ENCODE results near the gene KCNMB1.

KCNMB1 gene

DNA sequence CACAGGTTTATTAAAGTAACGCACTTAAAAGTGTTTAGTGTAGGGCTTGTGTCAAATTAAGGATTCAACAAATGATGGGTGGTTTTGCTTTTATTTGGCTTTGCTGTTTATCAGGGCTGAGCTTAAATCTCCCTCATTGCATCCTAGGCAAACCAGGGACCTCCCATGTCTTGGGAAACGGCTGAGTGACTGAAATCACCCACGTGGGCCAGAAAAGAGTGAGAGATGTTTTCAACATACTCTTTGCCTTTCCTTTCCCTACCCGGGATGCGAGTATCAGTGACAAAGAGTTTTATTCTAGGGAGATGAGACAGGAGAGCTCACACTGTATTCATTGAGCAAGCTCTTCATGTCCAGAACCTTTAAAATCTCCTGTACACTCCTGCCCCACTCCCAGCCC is 23.3 kb downstream of the KCNMB1 start:
- Histone ChIP-seq H3K9me3 (ENCODE audit: control insufficient read depth, insufficient read depth, low read length) (no peaks in the 10 kb centered on the region), H3F3A (ENCODE audit: control insufficient read depth, insufficient read depth) (no peaks in the 10 kb centered on the region), H3K9me2 (replicated peaks; ENCODE audit: control insufficient read depth, low read length) (no peaks in the 10 kb centered on the region), H3K27me3 (ENCODE audit: control insufficient read depth, low read length) (no peaks in the 10 kb centered on the region; the same call in 1 of the 2 replicates), H3K79me2 (ENCODE audit: control insufficient read depth, low read length) (no peaks in the 10 kb centered on the region), H3K4me2 (ENCODE audit: low read length) (no peak overlapping the region), H3K4me1 (ENCODE audit: control insufficient read depth, low read length) (no peaks in the 10 kb centered on the region), H3K36me3 (ENCODE audit: control insufficient read depth, low read length) (no peaks in the 10 kb centered on the region), H3K4me3 (ENCODE audit: low read length) (no peak overlapping the region), H4K20me1 (ENCODE audit: control insufficient read depth, insufficient read depth, low read depth, low read length) (no peaks in the 10 kb centered on the region), H3K27ac (ENCODE audit: low read depth, low read length) (no peak overlapping the region)
- TF ChIP-seq EZH2phosphoT487 (IDR thresholded peaks at IDR 0.05; ENCODE audit: borderline replicate concordance, low read length) (no peak), CTCF (IDR thresholded peaks at IDR 0.05; ENCODE audit: low read depth, low read length, poor library complexity, severe bottlenecking) (no peak)

DNA sequence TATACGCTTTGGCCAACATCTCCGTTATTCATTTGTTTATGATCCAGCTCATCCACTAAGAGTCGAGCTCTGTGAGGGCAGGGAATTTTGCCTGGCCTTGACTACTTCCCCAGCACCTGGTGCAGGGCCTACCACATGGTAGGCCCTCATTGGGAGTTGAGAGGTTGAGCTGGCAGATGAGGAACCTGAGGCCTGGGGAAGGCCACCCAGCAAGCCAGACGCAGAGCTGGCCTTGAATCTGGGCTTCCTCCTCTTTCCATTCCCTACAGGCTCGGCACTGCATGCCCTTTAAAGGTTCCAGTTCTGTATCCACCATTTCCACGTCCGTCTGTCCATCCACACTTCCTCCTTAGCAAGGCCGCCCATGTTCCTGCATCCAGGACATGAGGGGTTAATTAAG is 24.2 kb downstream of the KCNMB1 start:
- Histone ChIP-seq H3K4me3 (ENCODE audit: low read length) (no peak overlapping the region), H3K36me3 (ENCODE audit: control insufficient read depth, low read length) (no peaks in the 10 kb centered on the region), H3K79me2 (ENCODE audit: control insufficient read depth, low read length) (no peaks in the 10 kb centered on the region), H4K20me1 (ENCODE audit: control insufficient read depth, insufficient read depth, low read depth, low read length) (no peaks in the 10 kb centered on the region), H3F3A (ENCODE audit: control insufficient read depth, insufficient read depth) (no peaks in the 10 kb centered on the region), H3K9me3 (ENCODE audit: control insufficient read depth, insufficient read depth, low read length) (no peaks in the 10 kb centered on the region), H3K4me2 (ENCODE audit: low read length) (no peak overlapping the region), H3K4me1 (ENCODE audit: control insufficient read depth, low read length) (no peaks in the 10 kb centered on the region), H3K9me2 (replicated peaks; ENCODE audit: control insufficient read depth, low read length) (no peaks in the 10 kb centered on the region), H3K27me3 (ENCODE audit: control insufficient read depth, low read length) (no peaks in the 10 kb centered on the region; the same call in 1 of the 2 replicates), H3K27ac (ENCODE audit: low read depth, low read length) (no peak overlapping the region)
- TF ChIP-seq EZH2phosphoT487 (IDR thresholded peaks at IDR 0.05; ENCODE audit: borderline replicate concordance, low read length), result no peak
- no peak for TF ChIP-seq CTCF (IDR thresholded peaks at IDR 0.05; ENCODE audit: low read depth, low read length, poor library complexity, severe bottlenecking)

DNA sequence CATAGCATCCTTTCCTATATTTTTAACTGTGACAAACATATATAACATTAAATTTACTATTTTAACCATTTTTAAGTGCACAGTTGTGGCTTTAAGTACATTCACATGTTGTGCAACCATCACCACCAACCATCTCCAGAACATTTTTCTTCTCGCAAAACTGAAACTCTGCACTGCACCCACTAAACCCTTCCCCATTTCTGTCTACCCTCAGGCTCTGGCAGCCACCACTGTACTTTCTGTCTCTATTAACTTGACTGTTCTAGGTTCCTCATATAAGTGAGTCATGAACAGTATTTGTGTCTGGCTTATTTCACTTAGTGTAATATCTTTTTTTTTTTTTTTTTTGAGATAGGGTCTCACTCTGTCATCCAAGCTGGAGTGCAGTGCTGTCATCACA is 25.5 kb downstream of the KCNMB1 start:
- no peaks in the 10 kb centered on the region for H3K9me3 ChIP-seq (ENCODE audit: control insufficient read depth, insufficient read depth, low read length)
- H3K4me1 ChIP-seq (ENCODE audit: control insufficient read depth, low read length), result no peaks in the 10 kb centered on the region
- H4K20me1 ChIP-seq (ENCODE audit: control insufficient read depth, insufficient read depth, low read depth, low read length), result no peaks in the 10 kb centered on the region
- H3K79me2 ChIP-seq (ENCODE audit: control insufficient read depth, low read length), result no peaks in the 10 kb centered on the region
- H3K4me2 ChIP-seq (ENCODE audit: low read length), result no peak overlapping the region
- no peaks in the 10 kb centered on the region for H3K36me3 ChIP-seq (ENCODE audit: control insufficient read depth, low read length)
- no peaks in the 10 kb centered on the region for H3K27me3 ChIP-seq (ENCODE audit: control insufficient read depth, low read length)
- H3K9me2 ChIP-seq (replicated peaks; ENCODE audit: control insufficient read depth, low read length), result no peaks in the 10 kb centered on the region
- no peak overlapping the region for H3K27ac ChIP-seq (ENCODE audit: low read depth, low read length)
- TF ChIP-seq CTCF (IDR thresholded peaks at IDR 0.05; ENCODE audit: low read depth, low read length, poor library complexity, severe bottlenecking) (no peak), EZH2phosphoT487 (IDR thresholded peaks at IDR 0.05; ENCODE audit: borderline replicate concordance, low read length) (no peak)
- no peaks in the 10 kb centered on the region for H3F3A ChIP-seq (ENCODE audit: control insufficient read depth, insufficient read depth)
- H3K4me3 ChIP-seq (ENCODE audit: low read length), result no peak overlapping the region

GRCh38 chr5:170362656-170363055 is 26.5 kb downstream of the KCNMB1 start:
- no peaks in the 10 kb centered on the region for H3K9me3 ChIP-seq (ENCODE audit: control insufficient read depth, insufficient read depth, low read length)
- no peak overlapping the region for H3K4me2 ChIP-seq (ENCODE audit: low read length)
- H3F3A ChIP-seq (ENCODE audit: control insufficient read depth, insufficient read depth), result no peaks in the 10 kb centered on the region
- no peak overlapping the region for H3K4me3 ChIP-seq (ENCODE audit: low read length)
- H3K27ac ChIP-seq (ENCODE audit: low read depth, low read length), result no peak overlapping the region
- H3K27me3 ChIP-seq (ENCODE audit: control insufficient read depth, low read length), result no peaks in the 10 kb centered on the region
- no peaks in the 10 kb centered on the region for H4K20me1 ChIP-seq (ENCODE audit: control insufficient read depth, insufficient read depth, low read depth, low read length)
- no peaks in the 10 kb centered on the region for H3K4me1 ChIP-seq (ENCODE audit: control insufficient read depth, low read length)
- TF ChIP-seq CTCF (IDR thresholded peaks at IDR 0.05; ENCODE audit: low read depth, low read length, poor library complexity, severe bottlenecking) (no peak), EZH2phosphoT487 (IDR thresholded peaks at IDR 0.05; ENCODE audit: borderline replicate concordance, low read length) (no peak)
- no peaks in the 10 kb centered on the region for H3K79me2 ChIP-seq (ENCODE audit: control insufficient read depth, low read length)
- H3K9me2 ChIP-seq (replicated peaks; ENCODE audit: control insufficient read depth, low read length), result no peaks in the 10 kb centered on the region
- H3K36me3 ChIP-seq (ENCODE audit: control insufficient read depth, low read length), result no peaks in the 10 kb centered on the region
